Activated CD4-positive, CD25-positive, alpha-beta regulatory T cell treated with anti-CD3 and anti-CD28 coated beads, Interleukin-2, amount 50 U/mL, for 16 hours (primary cell): ENCODE results near the gene PGPEP1.
"Not testable (repeated sequence)": the region's sequence is repeated elsewhere in the genome, so short reads cannot be mapped to it uniquely, and the experiment has no call there.

Experiments used
- DNase-seq: peaks from one replicate; pipeline ENCODE4 v3.0.0-alpha.2; 2020; ENCODE audit warnings: low read depth, low spot score

Gene PGPEP1

GRCh38 chr19:18332917-18333530 is 7.4 kb upstream of the PGPEP1 start:
- DNase-seq, result no peak

GRCh38 chr19:18333680-18334079 is 6.7 kb upstream of the PGPEP1 start:
- DNase-seq, result no peak

GRCh38 chr19:18336121-18336520 is 4.3 kb upstream of the PGPEP1 start:
- DNase-seq, result no peak

GRCh38 chr19:18338541-18338940 is 1.9 kb upstream of the PGPEP1 start:
- DNase-seq, result no peak

GRCh38 chr19:18339723-18340122 is 675 bp upstream of the PGPEP1 start:
- DNase-seq, result no peak

- peak; percentile 40 for DNase-seq
Observed at GRCh38 chr19:18340990-18341868, 831 bp downstream of the PGPEP1 start.

- no peak for DNase-seq
Observed at GRCh38 chr19:18342090-18342632, 1.8 kb downstream of the PGPEP1 start.

GRCh38 chr19:18344582-18344950 is 4.2 kb downstream of the PGPEP1 start:
- no peak for DNase-seq

- no peak for DNase-seq
Observed at GRCh38 chr19:18345296-18345695, 4.9 kb downstream of the PGPEP1 start.

- no peak for DNase-seq
Observed at GRCh38 chr19:18346091-18346490, 5.7 kb downstream of the PGPEP1 start.

GRCh38 chr19:18348171-18348570 is 7.8 kb downstream of the PGPEP1 start:
- no peak for DNase-seq

- DNase-seq, result not testable (repeated sequence)
Observed at GRCh38 chr19:18348818-18349339, 8.5 kb downstream of the PGPEP1 start.

- no peak for DNase-seq
Observed at GRCh38 chr19:18349524-18350128, 9.2 kb downstream of the PGPEP1 start.

GRCh38 chr19:18350490-18350889 is 10.1 kb downstream of the PGPEP1 start:
- DNase-seq, result no peak

- no peak for DNase-seq
Observed at GRCh38 chr19:18351544-18351943, 11.1 kb downstream of the PGPEP1 start.

GRCh38 chr19:18353378-18354005 is 13.1 kb downstream of the PGPEP1 start:
- no peak for DNase-seq

- not testable (repeated sequence) for DNase-seq
Observed at GRCh38 chr19:18354743-18355142, 14.3 kb downstream of the PGPEP1 start.

GRCh38 chr19:18357041-18357440 is 16.6 kb downstream of the PGPEP1 start:
- DNase-seq, result no peak

- DNase-seq, result no peak
Observed at GRCh38 chr19:18361646-18362045, 21.2 kb downstream of the PGPEP1 start.

GRCh38 chr19:18362934-18363542 is 22.6 kb downstream of the PGPEP1 start:
- no peak for DNase-seq

GRCh38 chr19:18363787-18364186 is 23.4 kb downstream of the PGPEP1 start:
- DNase-seq, result no peak
